ENCODE data around the gene TFCP2.
"Not testable (repeated sequence)": the region's sequence is repeated elsewhere in the genome, so short reads cannot be mapped to it uniquely, and the experiment has no call there.

The TFCP2 gene

GRCh38 chr12:51080136-51080535, 92.8 kb downstream of the TFCP2 start:
- no peak for DNase-seq

- DNase-seq: not testable (repeated sequence)
These were observed 94.1 kb downstream of the TFCP2 start for GRCh38 chr12:51078866-51079265.

- not testable (repeated sequence) for DNase-seq
These were observed 94.6 kb downstream of the TFCP2 start for GRCh38 chr12:51078346-51078745.

- no peak for DNase-seq
These were observed 95.0 kb downstream of the TFCP2 start for GRCh38 chr12:51077930-51078329.

- DNase-seq: no peak
These were observed 96.6 kb downstream of the TFCP2 start for GRCh38 chr12:51076236-51076930.

- no peak for DNase-seq
These were observed 97.5 kb downstream of the TFCP2 start for GRCh38 chr12:51075390-51075789.

- no peak for DNase-seq
These were observed 101.3 kb downstream of the TFCP2 start for GRCh38 chr12:51071663-51072062.

GRCh38 chr12:51070004-51070403, 102.9 kb downstream of the TFCP2 start:
- no peak for DNase-seq

- no peak for DNase-seq
These were observed 105.2 kb downstream of the TFCP2 start for GRCh38 chr12:51067771-51068170.

- DNase-seq: no peak
These were observed 105.7 kb downstream of the TFCP2 start for GRCh38 chr12:51067229-51067628.

- DNase-seq: no peak
These were observed 107.4 kb downstream of the TFCP2 start for GRCh38 chr12:51065530-51065929.

GRCh38 chr12:51062631-51063397, 110.1 kb downstream of the TFCP2 start:
- DNase-seq: no peak

- DNase-seq: no peak
These were observed 113.8 kb downstream of the TFCP2 start for GRCh38 chr12:51059086-51059485.

- DNase-seq: peak; percentile 23 to 28
These were observed 116.7 kb downstream of the TFCP2 start for GRCh38 chr12:51056242-51056641.

- DNase-seq: no peak
These were observed 117.9 kb downstream of the TFCP2 start for GRCh38 chr12:51055060-51055459.

GRCh38 chr12:51051787-51052186, 121.1 kb downstream of the TFCP2 start:
- no peak for DNase-seq

- no peak for DNase-seq
These were observed 123.4 kb downstream of the TFCP2 start for GRCh38 chr12:51049525-51049924.

- DNase-seq: peak in 1 of 2 donors; percentile 16
These were observed 124.2 kb downstream of the TFCP2 start for GRCh38 chr12:51048661-51049251.

GRCh38 chr12:51047655-51048540, 125.0 kb downstream of the TFCP2 start, which contains the start of gene LETMD1:
Gene LETMD1 (plus strand): TSS chr12:51048327. CDS start chr12:51048357, 30 bp downstream.
- DNase-seq: peak; percentile 95 to 98

All from inflammatory macrophage treated with lipopolysaccharide for 1 hour (primary cell).